A549 (cell line): ENCODE data around the gene INSL3. TPM values are rescaled to one million over a fixed set of nuclear protein-coding genes. Genes with fewer than 3 reads are reported as not detected.

Experiments
- ATAC-seq, 2 experiments: fragments of 200-7000 bp in 1 of 2; fragments of >200 bp in 1 of 2; cut with Nextera tagmentation in 1 of 2; cut with Tn5 transposase in 1 of 2; 3 replicates each; pipeline versions ENCODE4 v1.8.0 to v1.9.1; 2018 to 2020; ENCODE audit warnings: mild to moderate bottlenecking in 1 of 2, moderate library complexity in 1 of 2
- CTCF ChIA-PET: fragments of 300-600 bp; sonication (Branson Sonifier 250); formaldehyde crosslinking; extraction: SDS; loops from one replicate; lab custom pipeline; 2021; ENCODE audit warnings: antibody characterized with exemption, inconsistent platforms; lab: Yijun Ruan, JAX
- POLR2A ChIA-PET: fragments of 350-600 bp; formaldehyde crosslinking; extraction: SDS; loops from one replicate; lab custom pipeline; 2021; ENCODE audit warnings: antibody characterized with exemption, inconsistent platforms; lab: Yijun Ruan, JAX
- DNase-seq, 2 experiments: peaks; one replicate each; pipeline versions ENCODE4 v3.0.0 to v3.0.0-alpha.2; 2011 to 2016; ENCODE audit warnings: low read depth in 1 of 2, low spot score in 1 of 2
- FAIRE-seq: peaks from 2 replicates; lab custom pipeline; 2011; peaks lifted over from hg19 to GRCh38; lab: Jason Lieb, UNC
- H3K27ac ChIP-seq, 2 experiments: fragments of >200 bp; sonication (Bioruptor Twin); formaldehyde crosslinking; 3 replicates each; pipeline ENCODE4 v1.5.1; 2016 to 2017
- H3K4me1 ChIP-seq: fragments of >200 bp; sonication (Bioruptor Twin); formaldehyde crosslinking; 3 replicates; pipeline ENCODE4 v1.6.1; 2016
- H3K4me2 ChIP-seq: fragments of >200 bp; sonication (Bioruptor Twin); formaldehyde crosslinking; 3 replicates; pipeline ENCODE4 v1.6.1; 2016
- H3K4me3 ChIP-seq: fragments of >200 bp; sonication (Bioruptor Twin); formaldehyde crosslinking; 3 replicates; pipeline ENCODE4 v1.5.1; 2016
- H3K9me3 ChIP-seq: fragments of >200 bp; sonication (Bioruptor Twin); formaldehyde crosslinking; 3 replicates; pipeline ENCODE4 v1.6.1; 2016
- ATOH8 ChIP-seq: fragments of 250-450 bp; sonication (Bioruptor Pico); IDR thresholded peaks from 2 replicates; pipeline ENCODE4 v1.5.0; 2020; ENCODE audit warnings: low read depth, mild to moderate bottlenecking, moderate library complexity
- BCL3 ChIP-seq: fragments of >200 bp; sonication (Bioruptor Twin); formaldehyde crosslinking; IDR thresholded peaks from 3 replicates; pipeline ENCODE4 v1.6.1; 2016
- BHLHE40 ChIP-seq: IDR thresholded peaks from 2 replicates; pipeline ENCODE4 v1.6.1; 2012; ENCODE audit warnings: low read depth, low read length, inconsistent platforms
- CHD2 ChIP-seq: fragments of 150-350 bp; IDR thresholded peaks from 2 replicates; pipeline ENCODE4 v1.6.1; 2014; ENCODE audit warnings: low read length; ENCODE audit not compliant: partially characterized antibody
- CTCF ChIP-seq: fragments of >200 bp; sonication (Bioruptor Twin); formaldehyde crosslinking; IDR thresholded peaks from 3 replicates; pipeline ENCODE4 v1.5.1; 2016
- E2F6 ChIP-seq: IDR thresholded peaks from 2 replicates; pipeline ENCODE4 v1.6.1; 2012; ENCODE audit warnings: low read depth, borderline replicate concordance
- EHMT2 ChIP-seq: fragments of 200-600 bp; sonication (generic); IDR thresholded peaks from 2 replicates; pipeline ENCODE4 v1.6.1; 2016; ENCODE audit warnings: antibody characterized with exemption, low read depth, mild to moderate bottlenecking, moderate library complexity
- EP300 ChIP-seq, 2 experiments: fragments of >200 bp; sonication (Bioruptor Twin); formaldehyde crosslinking; IDR thresholded peaks; 2 replicates in 1 of 2; 3 replicates in 1 of 2; pipeline ENCODE4 v1.6.1; 2016 to 2017
- FOSB ChIP-seq: fragments of 250-450 bp; sonication (Bioruptor Pico); IDR thresholded peaks from 2 replicates; pipeline ENCODE4 v1.5.0; 2020; ENCODE audit warnings: mild to moderate bottlenecking, moderate library complexity
- GATA3 ChIP-seq: IDR thresholded peaks from 2 replicates; pipeline ENCODE4 v1.6.1; 2012; ENCODE audit warnings: borderline replicate concordance
- HDAC2 ChIP-seq: fragments of 200-600 bp; sonication (generic); IDR thresholded peaks from 2 replicates; pipeline ENCODE4 v1.6.1; 2016
- HMGXB4 ChIP-seq: fragments of 250-450 bp; sonication (Bioruptor Pico); IDR thresholded peaks from 2 replicates; pipeline ENCODE4 v1.5.0; 2021; ENCODE audit warnings: mild to moderate bottlenecking, moderate library complexity, borderline replicate concordance
- HOXB13 ChIP-seq: fragments of 250-450 bp; sonication (Bioruptor Pico); IDR thresholded peaks from 2 replicates; pipeline ENCODE4 v1.5.0; 2020; ENCODE audit warnings: low read depth, mild to moderate bottlenecking, moderate library complexity
- HOXB5 ChIP-seq: fragments of 250-450 bp; sonication (Bioruptor Pico); IDR thresholded peaks from 2 replicates; pipeline ENCODE4 v1.5.0; 2020; ENCODE audit warnings: mild to moderate bottlenecking, moderate library complexity
- KDM5A ChIP-seq: fragments of 200-600 bp; sonication (generic); IDR thresholded peaks from 2 replicates; pipeline ENCODE4 v1.6.1; 2016; ENCODE audit warnings: antibody characterized with exemption, mild to moderate bottlenecking
- MAFK ChIP-seq: fragments of 450-650 bp; IDR thresholded peaks from 2 replicates; pipeline ENCODE4 v1.6.1; 2014; ENCODE audit not compliant: partially characterized antibody
- MAX ChIP-seq: IDR thresholded peaks from 2 replicates; pipeline ENCODE4 v1.6.1; 2012
- NPAS2 ChIP-seq: fragments of 250-450 bp; sonication (Bioruptor Pico); IDR thresholded peaks from 2 replicates; pipeline ENCODE4 v1.8.0; 2022; ENCODE audit warnings: mild to moderate bottlenecking, moderate library complexity, borderline replicate concordance
- PBX3 ChIP-seq: IDR thresholded peaks from 2 replicates; pipeline ENCODE4 v1.6.1; 2012
- RAD21 ChIP-seq, 2 experiments: fragments of >200 bp in 1 of 2; sonication (Bioruptor Twin) in 1 of 2; formaldehyde crosslinking in 1 of 2; IDR thresholded peaks in 1 of 2; conservative IDR thresholded peaks in 1 of 2; 2 replicates in 1 of 2; 3 replicates in 1 of 2; pipeline ENCODE4 v1.6.1; 2012 to 2018; ENCODE audit warnings: inconsistent platforms in 1 of 2
- RARB ChIP-seq: fragments of 250-450 bp; sonication (Bioruptor Pico); IDR thresholded peaks from 2 replicates; pipeline ENCODE4 v1.8.0; 2021; ENCODE audit warnings: mild to moderate bottlenecking, moderate library complexity
- RCOR1 ChIP-seq: fragments of 150-350 bp; IDR thresholded peaks from 2 replicates; pipeline ENCODE4 v1.6.1; 2014; ENCODE audit warnings: antibody characterized with exemption, low read length, low read depth
- SMC3 ChIP-seq: fragments of >200 bp; sonication (Bioruptor Twin); formaldehyde crosslinking; IDR thresholded peaks from 3 replicates; pipeline ENCODE4 v1.6.1; 2018; ENCODE audit warnings: inconsistent platforms
- TP53 ChIP-seq: fragments of 250-450 bp; sonication (Bioruptor Pico); IDR thresholded peaks from 2 replicates; pipeline ENCODE4 v1.5.0; 2021; ENCODE audit warnings: mild to moderate bottlenecking, moderate library complexity
- USF2 ChIP-seq: fragments of 450-650 bp; IDR thresholded peaks from 2 replicates; pipeline ENCODE4 v1.6.1; 2014; ENCODE audit warnings: antibody characterized with exemption
- whole genome bisulfite sequencing: methylation state at CpG from one replicate; pipeline ENCODE4 v1.1.6; 2017; ENCODE audit errors: missing lambda C conversion rate; 5-methylcytosine and 5-hydroxymethylcytosine counted together
- polyA plus RNA-seq, 4 experiments: library from polyadenylated mRNA; depleted of rRNA in 3 of 4; stranded (reverse); fragments of >200 nt; fragmentation: RNase III in 1 of 4; extraction: RNeasy Plus Mini Kit Qiagen cat#74134 plus additional on column Dnase treatment in 1 of 4; gene quantifications; 2 replicates in 3 of 4; 3 replicates in 1 of 4; pipeline ENCODE4 v1.2.3, GENCODE V29; 2011 to 2017

Gene INSL3
- polyA plus RNA-seq, 2 of the 4 experiments (the other 2 are of a cell fraction) = 0.25 to 0.27 TPM

GRCh38 chr19:17862711-17863519 is 41.6 kb upstream of the INSL3 start:
- Histone ChIP-seq H3K4me1 (peaks cover 45% of the 10 kb centered on the region), H3K9me3 (no peaks in the 10 kb centered on the region), H3K27ac (peak overlapping the region in 1 of 2 experiments; percentile 100; a peak in 3 of 6 replicates), H3K4me2 (peak overlapping the region; percentile 74), H3K4me3 (0 out of 3 replicates have a peak overlapping the region, but pooled peaks have one; percentile 9)
- no peak for DNase-seq
- ChIA-PET CTCF (interaction anchor here (0.8 to 10.9 kb wide), 4 partner anchors 68 to 134 kb away, joined by 3 to 295 read pairs (median 28); partner anchors contain the start of gene CCDC124), POLR2A (no interaction called here)
- TF ChIP-seq HOXB5 (CRISPR knock-in tag) = no peak
- TF ChIP-seq ATOH8 (CRISPR knock-in tag) = no peak
- no peak for TF ChIP-seq HMGXB4 (CRISPR knock-in tag)
- no peak for TF ChIP-seq EP300 (IDR thresholded peaks at IDR 0.05)
- no peak for TF ChIP-seq FOSB
- TF ChIP-seq HOXB13 (CRISPR knock-in tag) = no peak
- no peak for TF ChIP-seq BHLHE40
- no peak for TF ChIP-seq RAD21 (conservative IDR thresholded peaks at IDR 0.05 in 1 of 2, IDR thresholded peaks at IDR 0.05 in 1 of 2)
- no peak for TF ChIP-seq MAX
- TF ChIP-seq MAFK = no peak
- no peak for TF ChIP-seq BCL3
- TF ChIP-seq NPAS2 (CRISPR knock-in tag) = no peak
- no peak for TF ChIP-seq CHD2
- no peak for TF ChIP-seq KDM5A
- no peak for TF ChIP-seq USF2
- no peak for TF ChIP-seq EHMT2
- TF ChIP-seq GATA3 = no peak
- no peak for ATAC-seq
- FAIRE-seq = no peak
- 87% methylated on average over 5 of the region's 31 CpGs for WGBS

- Histone ChIP-seq H3K4me3 (peak overlapping the region; percentile 99), H3K27ac (peak overlapping the region; percentile 99 to 100), H3K4me2 (peak overlapping the region; percentile 74), H3K9me3 (no peaks in the 10 kb centered on the region)
- FAIRE-seq = no peak
- CTCF ChIA-PET = interaction anchor here (0.9 to 4.4 kb wide), 4 partner anchors 9 to 135 kb away, joined by 3 to 42 read pairs (median 6); partner anchors contain the start of gene CCDC124
- DNase-seq = no peak
- TF ChIP-seq NPAS2 (CRISPR knock-in tag) = no peak
- TF ChIP-seq HDAC2 = no peak
- no peak for TF ChIP-seq E2F6
- TF ChIP-seq SMC3 = no peak
- TF ChIP-seq RCOR1 = no peak
- TF ChIP-seq RARB (CRISPR knock-in tag) = no peak
- no peak for TF ChIP-seq RAD21 (conservative IDR thresholded peaks at IDR 0.05 in 1 of 2, IDR thresholded peaks at IDR 0.05 in 1 of 2)
- no peak for TF ChIP-seq TP53
- no peak for TF ChIP-seq CTCF
- TF ChIP-seq PBX3 = no peak
- TF ChIP-seq, all 56 proteins: peak for 0
- no peak for ATAC-seq
- H3K4me1 ChIP-seq = peaks cover 45% of the 10 kb centered on the region
- WGBS = 38% methylated on average over 12 of the region's 23 CpGs
- POLR2A ChIA-PET = interaction anchor here (0.6 to 1.3 kb wide), 2 partner anchors 9 to 1745 kb away, joined by 3 to 5 read pairs; no protein-coding TSS in a partner anchor
Observed at GRCh38 chr19:17861542-17862402, 40.5 kb upstream of the INSL3 start.
